Fibroblast of the aortic adventitia (primary cell): ENCODE data around the gene BANF1. TPM values are rescaled to one million over a fixed set of nuclear protein-coding genes. Genes with fewer than 3 reads are reported as not detected.

Experiments used
- DNase-seq: peaks from one replicate; pipeline ENCODE4 v3.0.0-alpha.2; 2010; ENCODE audit warnings: low read depth
- H3K4me3 ChIP-seq: 2 replicates; pipeline ENCODE4 v1.5.1; 2011; ENCODE audit warnings: low read depth, mild to moderate bottlenecking, control low read depth, low read length, moderate library complexity
- CTCF ChIP-seq: IDR thresholded peaks from 2 replicates; pipeline ENCODE4 v1.5.1; 2011; ENCODE audit warnings: mild to moderate bottlenecking, low read length, control low read depth, inconsistent platforms; ENCODE audit not compliant: insufficient read depth
- total RNA-seq: library from RNA; depleted of rRNA; stranded (reverse); fragments of >200 nt; gene quantifications from 2 replicates; pipeline ENCODE4 v1.2.3, GENCODE V29; 2012; ENCODE audit warnings: low replicate concordance

The BANF1 gene
- total RNA-seq, 1 donor, result 44.1 TPM

- no peak for TF ChIP-seq CTCF
- DNase-seq, result no peak
- no peak overlapping the region for H3K4me3 ChIP-seq
Measured at GRCh38 chr11:65972116-65972515, 30.2 kb upstream of the BANF1 start.

GRCh38 chr11:65973439-65974110 lies 28.7 kb upstream of the BANF1 start:
- H3K4me3 ChIP-seq, result no peak overlapping the region
- no peak for TF ChIP-seq CTCF
- DNase-seq, result no peak

GRCh38 chr11:65975771-65976170 lies 26.5 kb upstream of the BANF1 start:
- no peak for DNase-seq
- TF ChIP-seq CTCF, result no peak
- H3K4me3 ChIP-seq, result no peak overlapping the region

- no peak overlapping the region for H3K4me3 ChIP-seq
- DNase-seq, result no peak
- no peak for TF ChIP-seq CTCF
Measured at GRCh38 chr11:65976216-65977176, 25.8 kb upstream of the BANF1 start.

- no peak overlapping the region for H3K4me3 ChIP-seq
- DNase-seq, result no peak
- TF ChIP-seq CTCF, result no peak
Measured at GRCh38 chr11:65977621-65978390, 24.5 kb upstream of the BANF1 start.

- TF ChIP-seq CTCF, result no peak
Measured at GRCh38 chr11:65978391-65979238, 23.7 kb upstream of the BANF1 start.

More at GRCh38 chr11:65978391-65979238, 23.7 kb upstream of the BANF1 start:
- DNase-seq, result no peak
- no peak overlapping the region for H3K4me3 ChIP-seq
